HepG2 (cell line): Measurements from ENCODE around the gene VPS11. TPM values are rescaled to one million over a fixed set of nuclear protein-coding genes. Genes with fewer than 3 reads are reported as not detected.

ENCODE experiments used
- ATM ChIP-seq: fragments of 450-650 bp; IDR thresholded peaks from 2 replicates; pipeline ENCODE4 v1.7.1; 2017; ENCODE audit warnings: mild to moderate bottlenecking, borderline replicate concordance
- ESRRA ChIP-seq: sonication (generic); formaldehyde crosslinking; IDR thresholded peaks from 2 replicates; pipeline ENCODE4 v1.5.1; 2020; ENCODE audit warnings: mild to moderate bottlenecking, low read depth, missing genetic modification reagents
- KDM5B ChIP-seq: sonication (generic); formaldehyde crosslinking; IDR thresholded peaks from 2 replicates; pipeline ENCODE4 v1.4.0; 2020; ENCODE audit warnings: missing genetic modification reagents, mild to moderate bottlenecking, borderline replicate concordance
- MEF2D ChIP-seq: sonication (generic); formaldehyde crosslinking; IDR thresholded peaks from 2 replicates; pipeline ENCODE4 v1.5.1; 2020; ENCODE audit warnings: mild to moderate bottlenecking, missing genetic modification reagents
- NONO ChIP-seq, 2 experiments: fragments of 450-650 bp in 1 of 2; sonication (generic) in 1 of 2; formaldehyde crosslinking in 1 of 2; IDR thresholded peaks in 1 of 2; conservative IDR thresholded peaks in 1 of 2; 2 replicates each; pipeline versions ENCODE4 v1.6.1 to v1.8.0; 2017 to 2022; ENCODE audit warnings: mild to moderate bottlenecking in 1 of 2, missing genetic modification reagents in 1 of 2, moderate library complexity in 1 of 2
- RARG ChIP-seq: sonication (generic); formaldehyde crosslinking; IDR thresholded peaks from 2 replicates; pipeline ENCODE4 v1.4.0; 2020; ENCODE audit warnings: low read depth, mild to moderate bottlenecking, missing genetic modification reagents
- RFXANK ChIP-seq: IDR thresholded peaks from 2 replicates; pipeline ENCODE4 v1.6.1; 2016
- SNRNP70 ChIP-seq: fragments of 200-400 bp; formaldehyde crosslinking; IDR thresholded peaks from 2 replicates; pipeline ENCODE4 v1.6.1; 2017; ENCODE audit warnings: mild to moderate bottlenecking, low read depth, low read length, moderate library complexity
- SPEN ChIP-seq: sonication (generic); formaldehyde crosslinking; IDR thresholded peaks from 2 replicates; pipeline ENCODE4 v1.5.1; 2020; ENCODE audit warnings: low read depth, mild to moderate bottlenecking, missing genetic modification reagents
- SSRP1 ChIP-seq: IDR thresholded peaks from 2 replicates; pipeline ENCODE4 v1.6.1; 2016; ENCODE audit warnings: control low read depth
- TFDP2 ChIP-seq: sonication (generic); formaldehyde crosslinking; IDR thresholded peaks from 2 replicates; pipeline ENCODE4 v1.4.0; 2020; ENCODE audit warnings: missing genetic modification reagents
- TOE1 ChIP-seq: sonication (generic); formaldehyde crosslinking; IDR thresholded peaks from 2 replicates; pipeline ENCODE4 v1.4.0; 2020; ENCODE audit warnings: mild to moderate bottlenecking, missing genetic modification reagents
- TP53 ChIP-seq: sonication (generic); formaldehyde crosslinking; conservative IDR thresholded peaks from 2 replicates; pipeline ENCODE4 v1.4.0; 2020; ENCODE audit warnings: missing genetic modification reagents
- YEATS4 ChIP-seq: sonication (generic); formaldehyde crosslinking; IDR thresholded peaks from 2 replicates; pipeline ENCODE4 v1.4.0; 2020; ENCODE audit warnings: missing genetic modification reagents, borderline replicate concordance
- ZBED4 ChIP-seq: sonication (generic); formaldehyde crosslinking; IDR thresholded peaks from 2 replicates; pipeline ENCODE4 v1.4.0; 2020; ENCODE audit warnings: missing genetic modification reagents, borderline replicate concordance
- ZBTB7A ChIP-seq: sonication (generic); formaldehyde crosslinking; IDR thresholded peaks from 2 replicates; pipeline ENCODE4 v1.8.0; 2022; ENCODE audit warnings: mild to moderate bottlenecking, missing genetic modification reagents
- ZGPAT ChIP-seq: IDR thresholded peaks from 2 replicates; pipeline ENCODE4 v1.6.1; 2016; ENCODE audit warnings: mild to moderate bottlenecking
- ZMYM4 ChIP-seq: sonication (generic); formaldehyde crosslinking; IDR thresholded peaks from 2 replicates; pipeline ENCODE4 v1.8.1; 2023; ENCODE audit warnings: mild to moderate bottlenecking, missing genetic modification reagents
- ZNF17 ChIP-seq: sonication (generic); formaldehyde crosslinking; IDR thresholded peaks from 2 replicates; pipeline ENCODE4 v1.5.0; 2020; ENCODE audit warnings: mild to moderate bottlenecking, missing genetic modification reagents
- ZNF251 ChIP-seq: sonication (generic); formaldehyde crosslinking; IDR thresholded peaks from 2 replicates; pipeline ENCODE4 v1.9.0; 2021; ENCODE audit warnings: mild to moderate bottlenecking, missing genetic modification reagents
- ZNF367 ChIP-seq: sonication (generic); formaldehyde crosslinking; IDR thresholded peaks from 2 replicates; pipeline ENCODE4 v1.4.0; 2020; ENCODE audit warnings: missing genetic modification reagents, borderline replicate concordance
- ZNF383 ChIP-seq: sonication (generic); formaldehyde crosslinking; IDR thresholded peaks from 2 replicates; pipeline ENCODE4 v1.4.0; 2020; ENCODE audit warnings: missing genetic modification reagents, mild to moderate bottlenecking, borderline replicate concordance
- ZNF616 ChIP-seq: sonication (generic); formaldehyde crosslinking; IDR thresholded peaks from 2 replicates; pipeline ENCODE4 v1.5.0; 2020; ENCODE audit warnings: low read depth, mild to moderate bottlenecking, missing genetic modification reagents
- ZSCAN30 ChIP-seq: sonication (generic); formaldehyde crosslinking; IDR thresholded peaks from 2 replicates; pipeline ENCODE4 v1.5.0; 2020; ENCODE audit warnings: mild to moderate bottlenecking, missing genetic modification reagents
- polyA plus RNA-seq, 8 experiments: library from polyadenylated mRNA; depleted of rRNA in 3 of 8; stranded (reverse) in 7 of 8; unstranded in 1 of 8; fragments of >200 nt; fragmentation: Illumina TruSeq in 4 of 8; extraction: Trizol in 4 of 8; gene quantifications; 2 replicates each; pipeline versions ENCODE4 v1.2.1 to v1.2.3, GENCODE V29; 2011 to 2016; ENCODE audit warnings: low read depth in 4 of 8, missing spikeins in 1 of 8, mixed read lengths in 1 of 8; ENCODE audit not compliant: insufficient read depth in 1 of 8
- total RNA-seq, 5 experiments: library from RNA; depleted of rRNA; stranded (reverse); fragments of >200 nt; fragmentation: Illumina TruSeq; extraction: Trizol; gene quantifications; 2 replicates each; pipeline ENCODE4 v1.2.3, GENCODE V29; 2016; ENCODE audit warnings: low read depth in 1 of 5

The VPS11 gene
- total and polyA plus RNA-seq, 2 of the 13 experiments (the other 11 are each of a cell fraction or from before 2014, with no cell fraction given) = 13.7 to 21.6 TPM

GRCh38 chr11:119057000-119057769, 10.4 kb upstream of the VPS11 start, which contains the start of gene HYOU1 (continued):
- no peak for TF ChIP-seq ZBTB7A (CRISPR knock-in tag)
- no peak for TF ChIP-seq ZNF383 (CRISPR knock-in tag)
- TF ChIP-seq TFDP2 (CRISPR knock-in tag) = 0 out of 2 replicates have a peak, but pooled peaks have one; percentile 13
- no peak for TF ChIP-seq RFXANK
- no peak; the same call in 1 of the 2 replicates for TF ChIP-seq ZGPAT (CRISPR knock-in tag)
- TF ChIP-seq ZNF17 (CRISPR knock-in tag) = no peak
- TF ChIP-seq ZSCAN30 = no peak
- TF ChIP-seq ZMYM4 (CRISPR knock-in tag) = peak; percentile 68; the same call in 1 of the 2 replicates
- no peak; the same call in 1 of the 2 replicates for TF ChIP-seq SPEN (CRISPR knock-in tag)
- no peak for TF ChIP-seq SNRNP70
- no peak for TF ChIP-seq ZNF367 (CRISPR knock-in tag)
- TF ChIP-seq ZBED4 (CRISPR knock-in tag) = 0 out of 2 replicates have a peak, but pooled peaks have one; percentile 27
- TF ChIP-seq KDM5B (CRISPR knock-in tag) = peak; percentile 66; the same call in 1 of the 2 replicates
- TF ChIP-seq ZNF251 (CRISPR knock-in tag) = no peak
- TF ChIP-seq TOE1 (CRISPR knock-in tag) = no peak
- TF ChIP-seq MEF2D (CRISPR knock-in tag) = peak; percentile 55; the same call in 1 of the 2 replicates
- no peak for TF ChIP-seq RARG (CRISPR knock-in tag)
- TF ChIP-seq ZNF616 (CRISPR knock-in tag) = no peak
- no peak for TF ChIP-seq ATM
- TF ChIP-seq ESRRA (CRISPR knock-in tag) = no peak
- TF ChIP-seq YEATS4 (CRISPR knock-in tag) = peak; percentile 70; the same call in 1 of the 2 replicates
- no peak for TF ChIP-seq TP53
- no peak for TF ChIP-seq NONO (IDR thresholded peaks at IDR 0.05)
- TF ChIP-seq NONO (CRISPR knock-in tag; conservative IDR thresholded peaks at IDR 0.05) = peak; percentile 75; the same call in 1 of the 2 replicates
- peak; percentile 48; the same call in 1 of the 2 replicates for TF ChIP-seq SSRP1
